ENCODE measurements around the gene PTGR3.
"Not testable (repeated sequence)": the region's sequence is repeated elsewhere in the genome, so short reads cannot be mapped to it uniquely, and the experiment has no call there.

PTGR3 gene

GRCh38 chr18:75192899-75193298 lies 16.0 kb downstream of the PTGR3 start:
- no peak for DNase-seq (ENCODE audit: low read depth)
- no peak overlapping the region for H3K4me3 ChIP-seq (ENCODE audit: low read length)
- no peak for TF ChIP-seq CTCF (conservative IDR thresholded peaks at IDR 0.05; ENCODE audit: low read length)

DNA sequence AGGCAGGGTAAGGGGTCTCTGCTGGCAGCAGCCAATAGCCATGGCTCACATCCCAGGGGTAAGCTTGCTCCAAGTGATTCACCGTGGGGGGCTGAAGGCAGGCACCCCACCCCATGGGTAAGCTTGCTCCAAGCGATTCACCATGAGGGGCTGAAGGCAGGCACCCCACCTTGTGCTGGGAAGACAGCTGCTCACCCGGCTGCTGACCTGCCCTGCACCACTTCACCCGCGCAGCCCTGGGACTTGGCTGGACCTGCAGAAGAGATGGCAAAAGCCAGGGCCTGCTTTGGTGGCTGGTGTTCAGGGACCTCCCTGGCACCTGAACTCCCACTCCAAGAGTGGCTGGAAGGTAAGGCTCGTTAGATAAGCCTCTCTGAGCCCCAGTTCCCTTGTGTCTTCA lies 19.2 kb downstream of the PTGR3 start:
- no peak overlapping the region for H3K4me3 ChIP-seq (ENCODE audit: low read length)
- TF ChIP-seq CTCF (conservative IDR thresholded peaks at IDR 0.05; ENCODE audit: low read length) = no peak
- no peak for DNase-seq (ENCODE audit: low read depth)

- DNase-seq (ENCODE audit: low read depth) = not testable (repeated sequence)
Measured at GRCh38 chr18:75187702-75188101, 21.2 kb downstream of the PTGR3 start.

GRCh38 chr18:75185460-75185859 lies 23.5 kb downstream of the PTGR3 start:
- H3K4me3 ChIP-seq (ENCODE audit: low read length) = no peak overlapping the region
- no peak for DNase-seq (ENCODE audit: low read depth)
- TF ChIP-seq CTCF (conservative IDR thresholded peaks at IDR 0.05; ENCODE audit: low read length) = no peak

More at GRCh38 chr18:75187702-75188101, 21.2 kb downstream of the PTGR3 start:
- not testable (repeated sequence) for H3K4me3 ChIP-seq (ENCODE audit: low read length)

DNA sequence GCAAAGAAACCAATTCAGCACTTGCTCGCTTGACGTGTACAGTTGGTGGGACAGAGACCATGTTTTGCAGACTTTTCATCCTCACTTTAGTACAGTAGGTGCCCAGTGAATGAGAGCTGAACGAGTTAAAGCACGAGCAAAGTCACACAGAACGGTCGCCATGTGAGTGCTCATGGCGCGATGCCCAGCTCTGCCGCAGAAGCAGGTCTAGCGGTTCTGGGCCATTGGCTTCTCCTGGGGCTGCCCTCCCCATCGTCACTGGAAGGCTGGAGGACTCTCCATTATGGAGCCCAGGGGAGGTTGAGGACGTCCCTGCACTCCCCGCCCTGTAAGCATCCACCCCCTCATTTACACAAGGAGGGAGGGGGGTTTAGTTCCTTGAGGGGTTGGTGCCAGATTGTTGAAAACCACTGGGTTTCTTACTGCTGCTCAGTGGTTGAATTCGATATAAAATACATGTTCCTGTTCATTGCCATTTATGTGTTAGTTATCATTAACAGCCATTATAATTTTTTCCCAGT lies 24.9 kb downstream of the PTGR3 start:
- no peak for TF ChIP-seq CTCF (conservative IDR thresholded peaks at IDR 0.05; ENCODE audit: low read length)
- no peak for DNase-seq (ENCODE audit: low read depth)
- no peak overlapping the region for H3K4me3 ChIP-seq (ENCODE audit: low read length)

DNA sequence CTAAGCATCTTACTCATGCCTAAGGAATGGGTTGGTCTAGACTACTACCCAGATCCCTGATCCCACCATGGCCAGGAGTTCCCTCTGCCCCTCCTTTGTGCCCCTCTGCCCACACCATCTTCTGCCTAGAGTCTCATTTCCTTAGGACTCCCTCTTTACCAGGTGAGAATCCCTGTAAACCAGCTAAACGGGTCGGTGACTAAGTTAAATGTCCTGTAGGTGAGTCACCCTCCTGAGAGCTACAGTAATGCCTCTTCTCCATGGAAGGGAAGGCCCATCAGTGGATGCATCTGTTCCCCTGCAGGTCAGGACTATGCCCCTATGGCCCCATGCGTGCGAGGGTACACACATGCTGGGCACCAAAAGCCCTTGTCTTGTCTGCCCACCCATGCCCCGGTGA lies 25.4 kb downstream of the PTGR3 start:
- H3K4me3 ChIP-seq (ENCODE audit: low read length) = no peak overlapping the region
- no peak for TF ChIP-seq CTCF (conservative IDR thresholded peaks at IDR 0.05; ENCODE audit: low read length)
- DNase-seq (ENCODE audit: low read depth) = no peak

- H3K4me3 ChIP-seq (ENCODE audit: low read length) = no peak overlapping the region
- TF ChIP-seq CTCF (conservative IDR thresholded peaks at IDR 0.05; ENCODE audit: low read length) = no peak
- no peak for DNase-seq (ENCODE audit: low read depth)
Measured at GRCh38 chr18:75179819-75180600, 28.9 kb downstream of the PTGR3 start.

Measured in AG10803 (cell line).